Measurements from ENCODE around the gene SPATA6L. TPM values are rescaled to one million over a fixed set of nuclear protein-coding genes. Genes with fewer than 3 reads are reported as not detected.

SPATA6L gene
- total RNA-seq, 1 experiment from 2014 or later = 1.8 TPM

GRCh38 chr9:4674783-4675182 is 8.5 kb upstream of the SPATA6L start:
- TF ChIP-seq NFYB (CRISPR knock-in tag; conservative IDR thresholded peaks at IDR 0.05; ENCODE audit: low read depth) = no peak
- TF ChIP-seq CREM (CRISPR knock-in tag; IDR thresholded peaks at IDR 0.05) = no peak
- TF ChIP-seq GABPB1 (CRISPR knock-in tag; IDR thresholded peaks at IDR 0.05) = peak; percentile 64
- no peak for TF ChIP-seq JUN (CRISPR knock-in tag; IDR thresholded peaks at IDR 0.05)
- peaks cover 10% of the 10 kb centered on the region for H3K4me1 Mint-ChIP-seq
- DNase-seq (ENCODE audit: low spot score) = no peak
- H3K27ac Mint-ChIP-seq = no peak overlapping the region
- H3K36me3 Mint-ChIP-seq = no peaks in the 10 kb centered on the region
- ATAC-seq = no peak
- H3K27me3 Mint-ChIP-seq (ENCODE audit: low read depth) = no peaks in the 10 kb centered on the region
- CTCF ChIA-PET = no interaction called here
- no peak overlapping the region for H3K4me3 Mint-ChIP-seq
- POLR2A ChIA-PET = interaction anchor here (0.6 kb wide), 1 partner anchor 1129 kb away, joined by 6 read pairs; no protein-coding TSS in a partner anchor
- H3K9me3 Mint-ChIP-seq = no peaks in the 10 kb centered on the region

GRCh38 chr9:4671737-4672136 is 5.5 kb upstream of the SPATA6L start:
- ChIA-PET CTCF (no interaction called here), POLR2A (no interaction called here)
- Mint-ChIP-seq H3K4me1 (peaks cover 20% of the 10 kb centered on the region), H3K27ac (no peak overlapping the region), H3K9me3 (no peaks in the 10 kb centered on the region), H3K4me3 (no peak overlapping the region), H3K36me3 (no peaks in the 10 kb centered on the region), H3K27me3 (ENCODE audit: low read depth) (no peaks in the 10 kb centered on the region; the same call in 1 of the 2 replicates)
- ATAC-seq (no peak), DNase-seq (ENCODE audit: low spot score) (no peak)
- TF ChIP-seq, protein P1, sequence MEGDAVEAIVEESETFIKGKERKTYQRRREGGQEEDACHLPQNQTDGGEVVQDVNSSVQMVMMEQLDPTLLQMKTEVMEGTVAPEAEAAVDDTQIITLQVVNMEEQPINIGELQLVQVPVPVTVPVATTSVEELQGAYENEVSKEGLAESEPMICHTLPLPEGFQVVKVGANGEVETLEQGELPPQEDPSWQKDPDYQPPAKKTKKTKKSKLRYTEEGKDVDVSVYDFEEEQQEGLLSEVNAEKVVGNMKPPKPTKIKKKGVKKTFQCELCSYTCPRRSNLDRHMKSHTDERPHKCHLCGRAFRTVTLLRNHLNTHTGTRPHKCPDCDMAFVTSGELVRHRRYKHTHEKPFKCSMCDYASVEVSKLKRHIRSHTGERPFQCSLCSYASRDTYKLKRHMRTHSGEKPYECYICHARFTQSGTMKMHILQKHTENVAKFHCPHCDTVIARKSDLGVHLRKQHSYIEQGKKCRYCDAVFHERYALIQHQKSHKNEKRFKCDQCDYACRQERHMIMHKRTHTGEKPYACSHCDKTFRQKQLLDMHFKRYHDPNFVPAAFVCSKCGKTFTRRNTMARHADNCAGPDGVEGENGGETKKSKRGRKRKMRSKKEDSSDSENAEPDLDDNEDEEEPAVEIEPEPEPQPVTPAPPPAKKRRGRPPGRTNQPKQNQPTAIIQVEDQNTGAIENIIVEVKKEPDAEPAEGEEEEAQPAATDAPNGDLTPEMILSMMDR (IDR thresholded peaks at IDR 0.05) = no peak
- TF ChIP-seq ZBTB43 (CRISPR knock-in tag; IDR thresholded peaks at IDR 0.05) (no peak), SMAD3 (CRISPR knock-in tag; IDR thresholded peaks at IDR 0.05; ENCODE audit: borderline replicate concordance) (no peak), FOXP4 (CRISPR knock-in tag; IDR thresholded peaks at IDR 0.05) (no peak), GTF2I (CRISPR knock-in tag; conservative IDR thresholded peaks at IDR 0.05) (no peak), ZNF317 (CRISPR knock-in tag; IDR thresholded peaks at IDR 0.05; ENCODE audit: borderline replicate concordance, low read depth) (no peak), GABPB1 (CRISPR knock-in tag; IDR thresholded peaks at IDR 0.05) (no peak), FOXK1 (CRISPR knock-in tag; IDR thresholded peaks at IDR 0.05) (no peak), AR (CRISPR knock-in tag; IDR thresholded peaks at IDR 0.05) (no peak), TP53 (CRISPR knock-in tag; IDR thresholded peaks at IDR 0.05) (no peak), ATF6 (CRISPR knock-in tag; IDR thresholded peaks at IDR 0.05) (no peak)

All from WTC11 (cell line).